ENCODE data around the gene ZNF407. TPM values are rescaled to one million over a fixed set of nuclear protein-coding genes. Genes with fewer than 3 reads are reported as not detected.

Gene ZNF407
- total RNA-seq, 1 donor from 2014 or later: 15.1 TPM

- H3K4me1 ChIP-seq (ENCODE audit: control insufficient read depth in 3 of 3, insufficient read depth in 3 of 3, low read length in 3 of 3): no peaks in the 10 kb centered on the region
- peaks cover 0 to 5% (median 0%) of the 10 kb centered on the region in 3 donors for H3K36me3 ChIP-seq (ENCODE audit: control insufficient read depth in 3 of 3, insufficient read depth in 3 of 3, low read length in 3 of 3)
- H3K9ac ChIP-seq (ENCODE audit: low read depth in 1 of 3, low read length in 3 of 3): no peak overlapping the region
- no peak overlapping the region for H3K27ac ChIP-seq (ENCODE audit: low read depth, low read length)
- no peak overlapping the region for H3K4me3 ChIP-seq (ENCODE audit: low read length in 3 of 3)
- no peaks in the 10 kb centered on the region for H3K9me3 ChIP-seq (ENCODE audit: control insufficient read depth in 3 of 3, low read length in 3 of 3)
- H3K27me3 ChIP-seq (ENCODE audit: control insufficient read depth in 3 of 3, insufficient read depth in 3 of 3, low read length in 3 of 3): no peaks in the 10 kb centered on the region
Measured at GRCh38 chr18:74916773-74917393, 319.2 kb downstream of the ZNF407 start.

- H3K27ac ChIP-seq (ENCODE audit: low read depth, low read length): no peak overlapping the region
- no peaks in the 10 kb centered on the region for H3K4me1 ChIP-seq (ENCODE audit: control insufficient read depth in 3 of 3, insufficient read depth in 3 of 3, low read length in 3 of 3)
- no peak overlapping the region for H3K9ac ChIP-seq (ENCODE audit: low read depth in 1 of 3, low read length in 3 of 3)
- H3K4me3 ChIP-seq (ENCODE audit: low read length in 3 of 3): no peak overlapping the region
- no peaks in the 10 kb centered on the region for H3K9me3 ChIP-seq (ENCODE audit: control insufficient read depth in 3 of 3, low read length in 3 of 3)
- peaks cover 0 to 5% (median 0%) of the 10 kb centered on the region in 3 donors for H3K36me3 ChIP-seq (ENCODE audit: control insufficient read depth in 3 of 3, insufficient read depth in 3 of 3, low read length in 3 of 3)
- no peaks in the 10 kb centered on the region for H3K27me3 ChIP-seq (ENCODE audit: control insufficient read depth in 3 of 3, insufficient read depth in 3 of 3, low read length in 3 of 3)
Measured at GRCh38 chr18:74918276-74918790, 320.7 kb downstream of the ZNF407 start.

- Histone ChIP-seq H3K9ac (ENCODE audit: low read depth in 1 of 3, low read length in 3 of 3) (no peak overlapping the region), H3K4me3 (ENCODE audit: low read length in 3 of 3) (no peak overlapping the region), H3K9me3 (ENCODE audit: control insufficient read depth in 3 of 3, low read length in 3 of 3) (no peaks in the 10 kb centered on the region), H3K36me3 (ENCODE audit: control insufficient read depth in 3 of 3, insufficient read depth in 3 of 3, low read length in 3 of 3) (peaks cover 0 to 5% (median 0%) of the 10 kb centered on the region in 3 donors), H3K4me1 (ENCODE audit: control insufficient read depth in 3 of 3, insufficient read depth in 3 of 3, low read length in 3 of 3) (no peaks in the 10 kb centered on the region), H3K27ac (ENCODE audit: low read depth, low read length) (no peak overlapping the region), H3K27me3 (ENCODE audit: control insufficient read depth in 3 of 3, insufficient read depth in 3 of 3, low read length in 3 of 3) (no peaks in the 10 kb centered on the region)
Measured at GRCh38 chr18:74921057-74921820, 323.6 kb downstream of the ZNF407 start.

GRCh38 chr18:74926051-74926450, 328.4 kb downstream of the ZNF407 start:
- H3K27me3 ChIP-seq (ENCODE audit: control insufficient read depth in 3 of 3, insufficient read depth in 3 of 3, low read length in 3 of 3): no peaks in the 10 kb centered on the region
- H3K4me1 ChIP-seq (ENCODE audit: control insufficient read depth in 3 of 3, insufficient read depth in 3 of 3, low read length in 3 of 3): no peaks in the 10 kb centered on the region
- H3K9ac ChIP-seq (ENCODE audit: low read depth in 1 of 3, low read length in 3 of 3): no peak overlapping the region
- no peak overlapping the region for H3K27ac ChIP-seq (ENCODE audit: low read depth, low read length)
- peaks cover 0 to 2% (median 0%) of the 10 kb centered on the region in 3 donors for H3K36me3 ChIP-seq (ENCODE audit: control insufficient read depth in 3 of 3, insufficient read depth in 3 of 3, low read length in 3 of 3)
- no peaks in the 10 kb centered on the region for H3K9me3 ChIP-seq (ENCODE audit: control insufficient read depth in 3 of 3, low read length in 3 of 3)
- H3K4me3 ChIP-seq (ENCODE audit: low read length in 3 of 3): no peak overlapping the region

- no peaks in the 10 kb centered on the region for H3K27me3 ChIP-seq (ENCODE audit: control insufficient read depth in 3 of 3, insufficient read depth in 3 of 3, low read length in 3 of 3)
- H3K9me3 ChIP-seq (ENCODE audit: control insufficient read depth in 3 of 3, low read length in 3 of 3): no peaks in the 10 kb centered on the region
- no peak overlapping the region for H3K4me3 ChIP-seq (ENCODE audit: low read length in 3 of 3)
- no peaks in the 10 kb centered on the region for H3K4me1 ChIP-seq (ENCODE audit: control insufficient read depth in 3 of 3, insufficient read depth in 3 of 3, low read length in 3 of 3)
- no peaks in the 10 kb centered on the region for H3K36me3 ChIP-seq (ENCODE audit: control insufficient read depth in 3 of 3, insufficient read depth in 3 of 3, low read length in 3 of 3)
- H3K27ac ChIP-seq (ENCODE audit: low read depth, low read length): no peak overlapping the region
- no peak overlapping the region for H3K9ac ChIP-seq (ENCODE audit: low read depth in 1 of 3, low read length in 3 of 3)
Measured at GRCh38 chr18:74928194-74928968, 330.7 kb downstream of the ZNF407 start.

- H3K27ac ChIP-seq (ENCODE audit: low read depth, low read length): no peak overlapping the region
- H3K9ac ChIP-seq (ENCODE audit: low read depth in 1 of 3, low read length in 3 of 3): no peak overlapping the region
- H3K27me3 ChIP-seq (ENCODE audit: control insufficient read depth in 3 of 3, insufficient read depth in 3 of 3, low read length in 3 of 3): no peaks in the 10 kb centered on the region
- no peaks in the 10 kb centered on the region for H3K9me3 ChIP-seq (ENCODE audit: control insufficient read depth in 3 of 3, low read length in 3 of 3)
- no peaks in the 10 kb centered on the region for H3K36me3 ChIP-seq (ENCODE audit: control insufficient read depth in 3 of 3, insufficient read depth in 3 of 3, low read length in 3 of 3)
- H3K4me3 ChIP-seq (ENCODE audit: low read length in 3 of 3): no peak overlapping the region
- no peaks in the 10 kb centered on the region for H3K4me1 ChIP-seq (ENCODE audit: control insufficient read depth in 3 of 3, insufficient read depth in 3 of 3, low read length in 3 of 3)
Measured at GRCh38 chr18:74929110-74929509, 331.4 kb downstream of the ZNF407 start.

- Histone ChIP-seq H3K27me3 (ENCODE audit: control insufficient read depth in 3 of 3, insufficient read depth in 3 of 3, low read length in 3 of 3) (no peaks in the 10 kb centered on the region), H3K4me1 (ENCODE audit: control insufficient read depth in 3 of 3, insufficient read depth in 3 of 3, low read length in 3 of 3) (no peaks in the 10 kb centered on the region), H3K27ac (ENCODE audit: low read depth, low read length) (no peak overlapping the region), H3K9ac (ENCODE audit: low read depth in 1 of 3, low read length in 3 of 3) (no peak overlapping the region), H3K36me3 (ENCODE audit: control insufficient read depth in 3 of 3, insufficient read depth in 3 of 3, low read length in 3 of 3) (no peaks in the 10 kb centered on the region), H3K9me3 (ENCODE audit: control insufficient read depth in 3 of 3, low read length in 3 of 3) (no peaks in the 10 kb centered on the region), H3K4me3 (ENCODE audit: low read length in 3 of 3) (no peak overlapping the region)
Measured at GRCh38 chr18:74930616-74931015, 332.9 kb downstream of the ZNF407 start.

- Histone ChIP-seq H3K36me3 (ENCODE audit: control insufficient read depth in 3 of 3, insufficient read depth in 3 of 3, low read length in 3 of 3) (no peaks in the 10 kb centered on the region), H3K27ac (ENCODE audit: low read depth, low read length) (no peak overlapping the region), H3K4me3 (ENCODE audit: low read length in 3 of 3) (no peak overlapping the region), H3K27me3 (ENCODE audit: control insufficient read depth in 3 of 3, insufficient read depth in 3 of 3, low read length in 3 of 3) (no peaks in the 10 kb centered on the region), H3K4me1 (ENCODE audit: control insufficient read depth in 3 of 3, insufficient read depth in 3 of 3, low read length in 3 of 3) (no peaks in the 10 kb centered on the region), H3K9me3 (ENCODE audit: control insufficient read depth in 3 of 3, low read length in 3 of 3) (no peaks in the 10 kb centered on the region), H3K9ac (ENCODE audit: low read depth in 1 of 3, low read length in 3 of 3) (no peak overlapping the region)
Measured at GRCh38 chr18:74933930-74934329, 336.3 kb downstream of the ZNF407 start.

GRCh38 chr18:74935434-74935833, 337.8 kb downstream of the ZNF407 start:
- Histone ChIP-seq H3K9me3 (ENCODE audit: control insufficient read depth in 3 of 3, low read length in 3 of 3) (no peaks in the 10 kb centered on the region), H3K4me1 (ENCODE audit: control insufficient read depth in 3 of 3, insufficient read depth in 3 of 3, low read length in 3 of 3) (no peaks in the 10 kb centered on the region), H3K27ac (ENCODE audit: low read depth, low read length) (no peak overlapping the region), H3K9ac (ENCODE audit: low read depth in 1 of 3, low read length in 3 of 3) (no peak overlapping the region), H3K36me3 (ENCODE audit: control insufficient read depth in 3 of 3, insufficient read depth in 3 of 3, low read length in 3 of 3) (no peaks in the 10 kb centered on the region), H3K27me3 (ENCODE audit: control insufficient read depth in 3 of 3, insufficient read depth in 3 of 3, low read length in 3 of 3) (no peaks in the 10 kb centered on the region), H3K4me3 (ENCODE audit: low read length in 3 of 3) (no peak overlapping the region)

- H3K4me3 ChIP-seq (ENCODE audit: low read length in 3 of 3): no peak overlapping the region
- H3K4me1 ChIP-seq (ENCODE audit: control insufficient read depth in 3 of 3, insufficient read depth in 3 of 3, low read length in 3 of 3): no peaks in the 10 kb centered on the region
- no peak overlapping the region for H3K9ac ChIP-seq (ENCODE audit: low read depth in 1 of 3, low read length in 3 of 3)
- H3K9me3 ChIP-seq (ENCODE audit: control insufficient read depth in 3 of 3, low read length in 3 of 3): no peaks in the 10 kb centered on the region
- H3K27ac ChIP-seq (ENCODE audit: low read depth, low read length): no peak overlapping the region
- no peaks in the 10 kb centered on the region for H3K36me3 ChIP-seq (ENCODE audit: control insufficient read depth in 3 of 3, insufficient read depth in 3 of 3, low read length in 3 of 3)
- H3K27me3 ChIP-seq (ENCODE audit: control insufficient read depth in 3 of 3, insufficient read depth in 3 of 3, low read length in 3 of 3): no peaks in the 10 kb centered on the region
Measured at GRCh38 chr18:74936343-74936742, 338.7 kb downstream of the ZNF407 start.

Measured in skeletal muscle tissue (tissue), 4 donors.